Kidney glomerular epithelial cell (primary cell): ENCODE results near the gene GLA.

Source experiments
- DNase-seq: peaks from one replicate; lab custom pipeline; 2025; lab: John Stamatoyannopoulos, UW

Gene GLA

GRCh38 chrX:101407748-101408531 lies at the start of gene GLA, which contains the start of gene HNRNPH2:
Gene GLA (minus strand): TSS chrX:101407925. CDS start chrX:101407903, 22 bp downstream.
Gene HNRNPH2 (plus strand): TSS chrX:101408222. CDS start chrX:101411989, 3,767 bp downstream.
- DNase-seq = peak; percentile 91

DNA sequence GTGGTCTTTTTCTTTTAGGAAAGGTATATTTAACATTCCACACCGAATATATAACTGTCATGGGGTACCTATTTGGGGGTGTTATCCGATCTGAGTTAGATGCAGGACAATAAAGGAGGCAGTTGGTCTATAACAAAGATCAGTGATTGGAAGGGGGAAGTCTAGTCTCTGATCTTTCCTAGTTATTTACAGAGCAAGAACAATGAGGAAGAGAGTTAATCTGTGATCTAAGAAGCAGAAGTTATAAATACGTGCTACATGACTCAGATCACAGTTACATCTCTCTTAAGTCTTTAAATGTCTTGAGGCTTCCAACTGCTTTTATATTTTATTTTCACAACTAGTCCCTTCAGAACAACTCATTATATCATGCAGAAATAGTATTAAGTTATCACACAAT lies 44.3 kb upstream of the GLA start:
- DNase-seq = no peak

GRCh38 chrX:101450961-101451360 lies 43.2 kb upstream of the GLA start:
- DNase-seq = no peak

- DNase-seq = no peak
Observed at GRCh38 chrX:101450085-101450484, 42.4 kb upstream of the GLA start.

GRCh38 chrX:101449279-101449678 lies 41.6 kb upstream of the GLA start:
- DNase-seq = no peak

DNA sequence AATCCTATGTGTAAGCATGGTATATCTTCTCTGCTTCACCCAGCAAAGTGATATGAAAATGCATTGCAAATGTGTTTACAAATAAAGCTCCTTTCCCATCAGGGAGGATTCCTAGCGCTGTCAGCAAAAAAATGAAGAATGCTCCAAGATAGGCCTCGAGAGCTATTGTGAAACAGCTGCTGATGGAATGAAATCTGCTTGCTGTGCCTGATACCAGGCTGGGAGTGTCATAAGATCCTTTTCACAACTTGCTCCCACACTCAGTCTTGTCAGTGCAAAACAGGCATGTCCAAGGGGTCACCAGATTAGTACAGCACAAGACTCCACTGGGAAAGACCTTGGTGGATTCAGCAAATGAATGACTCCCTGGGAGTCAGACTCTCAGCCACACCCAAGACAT lies 34.4 kb upstream of the GLA start:
- no peak for DNase-seq

- peak; percentile 17 for DNase-seq
Observed at GRCh38 chrX:101430457-101431078, 22.8 kb upstream of the GLA start.

DNA sequence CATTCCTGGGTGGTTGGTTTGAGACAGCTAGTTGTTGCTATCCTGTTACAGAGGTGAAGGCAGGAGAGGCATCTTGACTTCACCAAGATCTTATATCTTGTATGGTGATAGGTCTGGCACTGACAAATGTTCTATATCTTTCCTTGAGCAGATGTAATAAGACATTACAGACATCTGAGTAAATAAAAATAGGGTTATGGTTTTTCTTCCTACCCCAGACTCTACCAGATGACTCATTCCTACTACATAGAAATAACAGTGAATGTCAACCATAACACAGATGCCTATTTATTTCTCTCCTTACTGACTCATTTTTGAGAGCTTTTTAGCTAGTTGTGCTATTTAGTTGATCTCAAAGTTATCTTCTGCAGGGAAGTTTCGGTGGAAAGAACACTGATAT lies 22.2 kb upstream of the GLA start:
- DNase-seq = peak; percentile 5

GRCh38 chrX:101427954-101428353 lies 20.2 kb upstream of the GLA start:
- no peak for DNase-seq

- DNase-seq = no peak
Observed at GRCh38 chrX:101419489-101419888, 11.8 kb upstream of the GLA start.

GRCh38 chrX:101417981-101418841 lies 10.5 kb upstream of the GLA start:
- no peak for DNase-seq

DNA sequence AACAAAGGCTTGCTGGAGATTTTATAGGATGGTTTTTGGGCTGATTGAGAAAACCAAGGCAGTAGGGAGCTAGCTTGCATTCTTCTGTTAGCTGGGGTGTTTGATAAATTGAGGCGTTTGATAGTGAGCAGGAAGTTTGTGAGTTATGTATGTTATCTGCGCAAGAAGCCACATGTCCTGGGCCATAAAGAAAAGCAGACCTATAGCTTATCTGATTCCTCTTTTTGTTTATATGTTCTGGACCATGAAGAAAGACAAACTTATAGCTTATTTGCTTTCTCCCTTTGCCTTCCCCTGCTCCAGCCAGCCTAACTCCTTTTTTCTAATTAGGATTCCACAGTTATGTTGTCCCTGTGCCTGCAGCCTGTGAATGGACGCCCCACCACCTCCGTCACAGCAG lies 9.5 kb upstream of the GLA start:
- no peak for DNase-seq

- DNase-seq = no peak
Observed at GRCh38 chrX:101416691-101417090, 9.0 kb upstream of the GLA start.

GRCh38 chrX:101415180-101416145 lies 7.7 kb upstream of the GLA start:
- DNase-seq = peak; percentile 52

- no peak for DNase-seq
Observed at GRCh38 chrX:101411984-101412383, 4.3 kb upstream of the GLA start.

- DNase-seq = no peak
Observed at GRCh38 chrX:101410461-101410860, 2.7 kb upstream of the GLA start.

DNA sequence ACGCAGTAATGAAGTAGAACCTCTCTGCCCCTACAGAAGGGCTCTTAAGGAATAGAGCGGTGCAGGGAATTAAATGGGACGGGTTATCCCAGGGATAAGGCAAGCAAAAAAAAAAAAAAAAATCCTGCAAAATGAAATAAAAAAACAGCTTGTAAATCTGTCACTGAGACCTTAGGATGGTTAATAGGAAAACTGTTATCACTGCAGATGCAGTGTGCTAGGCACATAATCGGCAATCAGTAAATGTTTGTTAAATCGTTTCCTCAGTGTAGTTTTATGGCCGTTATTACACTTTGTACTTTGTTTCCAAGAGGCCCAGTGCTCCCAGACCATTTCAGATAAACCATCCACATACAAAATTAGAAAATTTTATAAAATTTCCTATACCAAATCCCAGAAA lies 1.3 kb upstream of the GLA start:
- no peak for DNase-seq

DNA sequence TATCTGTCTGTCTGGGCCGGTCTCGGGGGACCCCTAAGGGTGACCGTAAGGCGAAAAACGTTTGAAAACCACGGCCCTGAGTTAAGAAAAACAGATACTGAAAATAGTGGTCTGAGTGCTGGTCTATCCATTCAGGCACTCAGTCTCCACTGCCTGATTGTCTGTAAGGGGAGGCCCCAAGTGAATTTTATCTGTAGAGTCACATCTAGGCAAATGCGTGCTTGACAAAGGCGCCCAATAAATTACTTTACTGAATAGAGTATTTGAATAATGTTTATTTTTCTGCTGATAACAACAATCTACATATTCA lies 762 bp upstream of the GLA start:
- DNase-seq = no peak

- DNase-seq = no peak
Observed at GRCh38 chrX:101407167-101407747, 468 bp downstream of the GLA start.

GRCh38 chrX:101399825-101400224 lies 7.9 kb downstream of the GLA start:
- no peak for DNase-seq

DNA sequence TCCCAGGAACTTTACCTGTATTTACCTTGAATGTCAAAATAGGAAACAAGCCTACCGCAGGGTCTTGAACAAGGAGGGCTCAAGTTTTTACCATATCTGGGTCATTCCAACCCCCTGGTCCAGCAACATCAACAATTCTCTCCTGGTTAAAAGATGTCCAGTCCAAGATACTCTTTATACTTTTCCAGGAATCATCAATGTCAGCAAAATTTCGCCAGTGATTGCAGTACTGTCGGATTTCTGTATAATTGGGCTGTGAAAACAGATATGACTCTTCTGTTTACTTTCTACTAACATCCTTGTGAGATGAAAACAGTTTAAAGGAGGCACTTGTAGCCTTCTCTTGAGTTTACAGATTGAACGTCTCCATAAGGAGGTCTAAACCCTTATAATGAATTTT lies 9.0 kb downstream of the GLA start:
- DNase-seq = no peak
